HL-60 (cell line): ENCODE measurements around the gene FAM149A.

Experiments used
- DNase-seq, 2 experiments: peaks; one replicate each; pipeline ENCODE4 v3.0.0-alpha.2; 2010 to 2020; ENCODE audit warnings: low read depth in 1 of 2, low spot score in 1 of 2
- H3K27ac ChIP-seq: fragments of 250-450 bp; sonication (Bioruptor Pico); replicated peaks from 2 replicates; pipeline ENCODE4 v1.5.1; 2020; ENCODE audit warnings: mild to moderate bottlenecking, moderate library complexity
- H3K27me3 ChIP-seq: fragments of 250-450 bp; sonication (Bioruptor Pico); 2 replicates; pipeline ENCODE4 v1.5.1; 2021; ENCODE audit warnings: mild to moderate bottlenecking, moderate library complexity; ENCODE audit not compliant: insufficient read depth, poor library complexity, severe bottlenecking
- H3K4me3 ChIP-seq: replicated peaks from 2 replicates; pipeline ENCODE4 v1.5.1; 2011; ENCODE audit warnings: mild to moderate bottlenecking, control low read depth, low read length; ENCODE audit not compliant: insufficient read depth
- GABPA ChIP-seq: IDR thresholded peaks from 2 replicates; pipeline ENCODE4 v1.6.1; 2012; ENCODE audit warnings: low read depth
- POLR2AphosphoS5 ChIP-seq: IDR thresholded peaks from 2 replicates; pipeline ENCODE4 v1.6.1; 2012; ENCODE audit warnings: low read depth
- REST ChIP-seq: IDR thresholded peaks from 2 replicates; pipeline ENCODE4 v1.6.1; 2012; ENCODE audit warnings: low read depth; ENCODE audit not compliant: insufficient replicate concordance
- SPI1 ChIP-seq: IDR thresholded peaks from 2 replicates; pipeline ENCODE4 v1.6.1; 2012; ENCODE audit warnings: low read depth, mild to moderate bottlenecking, borderline replicate concordance
- TF ChIP-seq, protein P1 (sequence below): IDR thresholded peaks from one replicate; pipeline ENCODE4 v1.5.1; 2011; ENCODE audit warnings: low read length, control low read depth, inconsistent platforms; ENCODE audit not compliant: insufficient read depth

Gene FAM149A

GRCh38 chr4:186205156-186205555 lies 100.7 kb downstream of the FAM149A start:
- no peak overlapping the region for H3K4me3 ChIP-seq
- no peak overlapping the region for H3K27ac ChIP-seq
- H3K27me3 ChIP-seq: no peaks in the 10 kb centered on the region
- DNase-seq: no peak
- TF ChIP-seq GABPA: no peak
- TF ChIP-seq, protein P1, sequence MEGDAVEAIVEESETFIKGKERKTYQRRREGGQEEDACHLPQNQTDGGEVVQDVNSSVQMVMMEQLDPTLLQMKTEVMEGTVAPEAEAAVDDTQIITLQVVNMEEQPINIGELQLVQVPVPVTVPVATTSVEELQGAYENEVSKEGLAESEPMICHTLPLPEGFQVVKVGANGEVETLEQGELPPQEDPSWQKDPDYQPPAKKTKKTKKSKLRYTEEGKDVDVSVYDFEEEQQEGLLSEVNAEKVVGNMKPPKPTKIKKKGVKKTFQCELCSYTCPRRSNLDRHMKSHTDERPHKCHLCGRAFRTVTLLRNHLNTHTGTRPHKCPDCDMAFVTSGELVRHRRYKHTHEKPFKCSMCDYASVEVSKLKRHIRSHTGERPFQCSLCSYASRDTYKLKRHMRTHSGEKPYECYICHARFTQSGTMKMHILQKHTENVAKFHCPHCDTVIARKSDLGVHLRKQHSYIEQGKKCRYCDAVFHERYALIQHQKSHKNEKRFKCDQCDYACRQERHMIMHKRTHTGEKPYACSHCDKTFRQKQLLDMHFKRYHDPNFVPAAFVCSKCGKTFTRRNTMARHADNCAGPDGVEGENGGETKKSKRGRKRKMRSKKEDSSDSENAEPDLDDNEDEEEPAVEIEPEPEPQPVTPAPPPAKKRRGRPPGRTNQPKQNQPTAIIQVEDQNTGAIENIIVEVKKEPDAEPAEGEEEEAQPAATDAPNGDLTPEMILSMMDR: no peak
- no peak for TF ChIP-seq SPI1
- no peak for TF ChIP-seq POLR2AphosphoS5
- no peak for TF ChIP-seq REST

GRCh38 chr4:186216465-186217024 lies 112.0 kb downstream of the FAM149A start:
- Histone ChIP-seq H3K27me3 (peaks cover 3% of the 10 kb centered on the region), H3K4me3 (no peak overlapping the region), H3K27ac (no peak overlapping the region)
- TF ChIP-seq GABPA: no peak
- TF ChIP-seq SPI1: no peak
- TF ChIP-seq, protein P1: no peak
- TF ChIP-seq REST: no peak
- no peak for TF ChIP-seq POLR2AphosphoS5
- no peak for DNase-seq

- Histone ChIP-seq H3K27me3 (peaks cover 4% of the 10 kb centered on the region), H3K27ac (no peak overlapping the region), H3K4me3 (no peak overlapping the region)
- DNase-seq: no peak
- TF ChIP-seq SPI1: no peak
- TF ChIP-seq, protein P1: no peak
- TF ChIP-seq GABPA: no peak
- TF ChIP-seq REST: no peak
- no peak for TF ChIP-seq POLR2AphosphoS5
These were observed 113.3 kb downstream of the FAM149A start for GRCh38 chr4:186217733-186218293.
